HG02840 (cell line): Measurements from ENCODE around the gene LAIR1.
"Not testable (repeated sequence)": the region's sequence is repeated elsewhere in the genome, so short reads cannot be mapped to it uniquely, and the experiment has no call there.

Experiments used
- ATAC-seq: cut with Tn5 transposase; IDR thresholded peaks from one replicate; pipeline ENCODE4 v1.9.1; 2021; ENCODE audit warnings: mild to moderate bottlenecking, moderate library complexity, moderate number of reproducible peaks; ENCODE audit not compliant: unreplicated experiment, low FRiP score

The LAIR1 gene

DNA sequence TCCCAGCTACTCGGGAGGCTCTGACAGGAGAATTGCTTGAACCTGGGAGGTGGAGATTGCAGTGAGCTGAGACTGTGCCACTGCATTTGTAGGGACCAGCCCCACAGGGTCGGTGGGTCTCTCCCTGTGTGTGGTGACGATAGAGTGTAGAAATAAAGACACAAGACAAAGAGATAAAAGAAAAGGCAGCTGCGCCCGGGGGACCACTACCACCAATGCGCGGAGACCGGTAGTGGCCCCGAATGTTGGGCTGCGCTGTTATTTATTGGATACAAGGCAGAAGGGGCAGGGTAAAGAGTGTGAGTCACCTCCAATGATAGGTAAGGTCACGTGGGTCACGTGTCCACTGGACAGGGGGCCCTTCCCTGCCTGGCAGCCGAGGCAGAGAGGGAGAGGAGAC is 42.4 kb downstream of the LAIR1 start:
- not testable (repeated sequence) for ATAC-seq

DNA sequence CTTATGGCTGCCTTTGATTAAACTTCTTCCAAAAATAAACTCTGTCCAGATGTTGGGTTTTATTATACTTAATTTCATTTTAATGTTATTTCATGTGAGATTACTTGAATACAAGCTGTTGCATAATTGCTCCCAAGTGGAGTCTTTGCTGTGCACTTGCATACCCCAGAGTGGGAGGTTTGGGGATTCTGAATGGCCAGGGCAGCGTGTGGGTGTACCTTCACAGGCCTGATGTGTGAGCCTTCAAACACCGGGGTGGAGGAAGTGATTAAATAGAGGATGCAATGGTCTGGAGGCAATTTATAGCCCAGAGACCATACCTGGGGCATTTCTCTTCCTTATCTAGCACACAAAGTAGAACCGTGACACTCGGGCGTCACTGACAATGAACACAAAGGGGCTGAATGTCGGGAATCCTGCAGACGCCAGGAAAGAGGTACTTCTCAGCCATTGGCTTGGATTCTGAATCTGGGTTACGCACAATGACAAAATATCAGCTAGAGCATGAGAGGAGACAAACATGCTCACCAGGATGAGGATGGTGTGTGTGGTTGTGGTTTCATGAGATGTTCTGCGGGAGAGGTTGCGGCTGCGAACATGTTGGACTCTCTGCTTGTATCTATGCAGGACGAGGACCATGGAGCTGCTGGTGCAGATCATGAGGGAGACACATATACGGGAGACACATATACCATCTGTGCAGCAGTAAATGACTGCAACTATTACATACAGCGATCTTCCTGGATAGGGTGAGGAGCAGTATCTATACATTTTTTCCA is 44.6 kb downstream of the LAIR1 start:
- no peak for ATAC-seq

DNA sequence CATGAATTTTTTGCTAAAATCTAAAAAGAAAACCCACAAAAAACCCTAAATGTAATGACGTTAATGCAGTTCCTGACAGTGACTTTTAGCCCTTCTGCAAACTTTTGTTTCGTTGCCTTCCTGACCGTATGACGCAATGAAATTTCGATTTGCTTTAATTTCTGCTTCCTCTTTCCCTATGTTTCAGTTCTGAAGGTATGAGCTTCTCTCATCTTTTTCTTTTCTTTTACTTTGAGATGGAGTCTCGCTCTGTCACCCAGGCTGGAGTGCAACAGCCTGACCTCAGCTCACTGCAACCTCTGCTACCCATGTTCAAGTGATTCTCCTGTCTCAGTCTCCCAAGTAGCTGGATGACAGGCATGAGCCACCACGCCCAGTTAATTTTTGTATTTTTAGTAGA is 45.7 kb downstream of the LAIR1 start:
- ATAC-seq = no peak

DNA sequence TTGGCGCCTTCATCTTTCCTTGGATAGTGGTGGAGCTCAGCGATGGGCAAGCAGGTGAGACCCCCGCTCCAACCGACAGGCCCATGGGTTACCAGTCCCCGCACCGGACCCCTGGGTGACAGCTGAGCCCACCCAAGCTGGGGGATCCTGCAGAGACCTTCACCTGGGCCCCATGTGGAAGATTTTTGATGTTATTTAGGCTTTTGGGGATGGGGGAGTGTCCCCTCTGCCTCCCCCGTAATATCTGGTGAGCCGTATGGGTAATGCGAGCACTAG is 46.8 kb downstream of the LAIR1 start:
- no peak for ATAC-seq

DNA sequence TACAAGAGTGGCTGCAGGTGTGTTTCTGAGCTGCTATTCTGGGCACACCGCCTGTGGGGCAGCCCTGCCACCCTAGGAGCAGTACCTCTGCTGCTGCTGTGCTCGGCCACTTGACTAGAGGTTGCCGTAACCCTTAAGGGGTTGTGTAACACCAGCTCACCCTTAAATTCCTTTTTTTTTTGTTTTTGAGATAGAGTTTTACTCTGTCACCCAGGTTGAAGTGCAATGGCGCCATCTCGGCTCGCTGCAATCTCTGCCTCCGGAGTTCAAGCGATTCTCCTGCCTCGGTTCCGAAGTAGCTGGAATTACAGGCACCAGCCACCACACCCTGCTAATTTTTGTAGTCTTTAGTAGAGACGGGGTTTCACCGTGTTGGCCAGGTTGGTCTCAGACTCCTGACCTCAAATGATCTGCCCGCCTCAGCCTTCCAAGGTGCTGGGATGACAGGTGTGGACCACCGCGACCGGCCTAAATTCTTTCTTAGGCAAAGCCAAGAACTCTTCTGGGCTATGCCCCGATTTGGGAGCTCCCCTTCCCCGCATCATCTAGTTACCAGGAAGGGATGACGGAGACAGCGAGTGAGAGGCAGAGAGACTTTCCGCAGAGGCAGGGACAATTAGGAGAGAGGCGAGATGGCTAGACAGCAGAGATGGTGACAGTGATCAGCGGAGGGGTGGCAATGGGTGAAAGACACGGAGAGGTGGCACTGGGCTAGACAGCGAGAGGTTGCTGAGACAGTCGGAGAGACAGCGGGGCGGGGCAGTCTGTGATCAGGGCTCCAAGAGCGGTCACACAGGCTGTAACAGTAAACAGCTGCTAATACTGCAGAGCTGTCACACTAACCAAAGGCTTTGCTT is 47.4 kb downstream of the LAIR1 start:
- ATAC-seq = no peak

DNA sequence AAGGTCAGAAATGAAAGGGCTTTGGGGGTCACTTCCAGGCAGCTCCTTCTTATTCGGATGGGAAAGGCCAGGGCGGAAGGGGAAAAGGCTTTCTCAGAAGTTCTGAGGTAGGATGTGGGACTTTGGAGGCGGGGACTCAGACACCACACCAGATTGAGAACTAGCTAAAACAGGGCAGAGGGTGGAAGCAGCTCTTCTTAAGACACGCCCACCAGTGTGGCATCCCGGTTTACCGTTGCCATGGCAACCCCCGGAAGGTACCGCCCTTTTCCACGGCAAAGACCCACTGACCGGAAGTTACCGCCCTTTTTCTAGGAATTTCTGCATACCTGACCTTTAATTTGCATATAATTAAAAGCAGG is 48.0 kb downstream of the LAIR1 start:
- no peak for ATAC-seq

DNA sequence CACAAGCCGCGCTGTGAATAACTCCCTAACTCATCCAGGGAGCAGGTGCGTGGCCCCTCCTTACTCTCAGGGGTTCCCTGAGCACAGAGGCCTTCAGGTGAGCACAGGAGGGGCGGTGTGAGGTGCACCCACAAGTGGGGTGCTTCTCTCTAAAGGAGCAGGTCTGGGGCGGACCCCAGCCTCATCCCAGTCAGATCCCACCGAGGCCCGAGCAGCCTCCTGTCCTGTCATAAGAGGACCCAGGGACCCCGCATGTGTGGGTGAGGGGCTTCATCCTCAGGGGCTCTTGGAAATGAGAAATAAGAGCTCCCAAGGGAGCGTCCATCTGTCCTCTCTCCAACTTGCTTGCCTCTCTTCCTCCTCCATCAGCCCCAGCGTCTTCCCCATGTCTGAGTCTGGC is 48.8 kb downstream of the LAIR1 start:
- ATAC-seq = no peak

DNA sequence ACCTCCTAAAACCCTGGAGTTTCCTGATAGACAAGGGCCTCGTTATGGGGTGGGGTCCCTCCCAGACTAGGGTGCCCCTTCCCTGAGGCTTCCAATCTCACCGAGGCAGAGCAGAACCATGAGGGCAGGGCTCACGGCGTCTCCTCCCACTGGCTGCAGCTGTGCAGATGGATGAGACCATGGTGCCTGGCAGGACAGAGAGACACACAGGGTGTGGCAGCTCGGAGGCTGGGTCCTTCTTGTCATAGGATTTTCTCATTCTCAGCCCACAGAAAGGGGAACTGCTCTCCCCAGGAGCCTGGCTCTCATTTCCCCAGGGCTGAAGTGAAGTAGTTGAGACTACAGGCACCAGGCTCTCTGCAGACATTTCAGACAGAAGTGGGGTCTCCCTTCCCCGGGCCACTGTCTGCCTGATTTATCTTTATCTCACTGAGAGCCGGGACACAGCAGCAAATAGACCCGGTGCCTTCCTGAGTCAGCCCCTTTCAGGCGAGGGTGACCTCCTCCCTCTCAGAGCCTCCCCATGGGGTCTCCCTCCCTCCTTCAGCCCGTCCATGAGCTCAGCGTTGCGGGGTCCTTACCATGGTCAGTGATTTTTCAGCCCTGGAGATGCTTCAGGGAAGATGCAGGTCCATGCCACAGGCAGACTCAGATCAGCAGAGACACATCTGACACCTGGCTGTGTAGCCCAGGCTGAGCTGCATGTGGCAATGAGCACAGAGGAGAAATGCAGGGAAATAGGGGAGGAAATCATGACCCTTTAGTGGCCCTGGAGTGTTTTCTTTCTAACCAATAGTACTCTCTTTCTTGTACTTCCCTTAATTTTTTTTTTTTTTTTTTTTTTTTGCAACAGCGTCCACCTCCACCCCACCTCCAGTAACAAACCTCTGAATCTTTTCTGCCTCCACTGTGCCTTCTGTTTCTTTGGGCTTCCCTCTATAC is 52.0 kb downstream of the LAIR1 start, which contains the start of gene LILRA5:
TSS of gene LILRA5 (minus strand) at position 731 of the 942 bp plus-strand sequence. CDS start at position 584, 147 bp downstream.
- no peak for ATAC-seq

DNA sequence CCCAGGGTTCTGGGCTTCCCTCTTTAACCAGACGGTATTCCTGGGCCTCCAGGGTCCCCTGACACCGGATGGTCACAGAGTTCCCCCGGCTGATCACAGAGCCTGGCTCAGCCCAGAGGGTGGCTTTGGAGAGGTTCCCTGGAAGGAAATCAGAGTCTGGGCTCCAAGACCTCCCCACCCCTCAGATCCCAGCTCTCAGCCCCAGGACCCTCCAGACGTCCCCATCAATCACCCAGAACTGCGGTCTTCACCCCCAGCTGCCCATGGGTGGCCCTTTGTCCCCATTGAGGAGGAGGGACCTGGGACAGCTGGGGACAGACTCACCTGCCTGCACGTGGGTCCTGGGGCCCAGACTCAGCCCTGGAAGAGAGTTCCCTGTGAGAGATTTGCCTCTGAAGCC is 52.7 kb downstream of the LAIR1 start:
- ATAC-seq = no peak

DNA sequence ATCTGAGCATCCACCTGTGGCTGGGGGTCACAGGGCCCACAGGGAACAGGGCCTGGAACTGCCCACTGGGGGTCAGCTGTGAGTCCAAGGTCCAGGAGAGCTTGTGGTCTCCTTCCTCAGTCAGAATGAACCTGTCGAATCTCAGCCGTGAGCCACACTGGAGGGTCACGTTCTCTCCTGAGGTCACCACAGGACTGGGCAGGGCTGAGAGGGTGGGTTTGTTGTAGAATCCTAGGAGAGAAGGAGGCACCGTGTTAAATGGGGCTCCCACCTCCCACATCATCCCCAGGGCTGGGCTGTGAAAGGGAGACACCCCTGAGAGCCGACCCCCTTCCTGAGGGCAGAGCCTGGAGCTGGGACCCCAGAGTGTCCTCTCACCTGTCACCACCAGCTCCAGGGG is 53.2 kb downstream of the LAIR1 start:
- ATAC-seq = no peak

DNA sequence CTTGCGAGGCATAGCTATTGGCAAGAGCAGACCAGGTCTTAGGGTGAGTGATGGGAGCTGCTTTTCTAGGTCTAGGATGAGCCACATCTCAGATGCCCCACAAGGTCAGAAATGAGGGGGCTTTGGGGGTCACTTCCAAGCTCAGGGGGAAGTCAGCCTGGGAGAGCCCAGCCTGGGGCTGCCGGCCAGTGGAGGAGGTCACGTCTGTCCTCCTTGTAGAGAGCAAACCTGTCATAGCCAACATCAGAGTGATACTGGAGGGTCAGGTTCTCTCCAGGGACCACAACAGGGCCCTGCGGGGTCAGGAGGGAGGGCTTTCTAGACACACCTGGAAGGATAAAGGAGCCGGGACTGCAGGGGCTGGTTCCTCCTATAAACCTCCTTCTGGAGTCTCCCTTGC is 54.2 kb downstream of the LAIR1 start:
- no peak for ATAC-seq

DNA sequence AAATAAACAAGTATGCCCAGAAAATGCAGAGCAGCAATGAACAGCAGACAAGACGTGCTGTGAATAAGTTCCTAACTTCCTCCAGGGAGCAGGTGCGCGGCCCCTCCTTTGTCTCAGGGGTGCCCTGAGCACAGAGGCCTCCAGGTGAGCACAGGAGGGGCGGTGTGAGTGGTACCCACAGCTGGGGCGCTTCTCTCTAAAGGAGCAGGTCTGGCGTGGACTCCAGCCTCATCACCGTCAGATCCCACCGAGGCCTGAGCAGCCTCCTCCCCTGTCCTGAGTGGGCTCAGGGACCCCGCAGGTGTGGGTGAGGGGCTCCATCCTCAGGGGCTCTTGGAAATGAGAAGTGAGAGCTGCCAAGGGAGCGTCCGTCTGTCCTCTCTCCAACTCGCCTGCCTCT is 54.9 kb downstream of the LAIR1 start:
- no peak for ATAC-seq

DNA sequence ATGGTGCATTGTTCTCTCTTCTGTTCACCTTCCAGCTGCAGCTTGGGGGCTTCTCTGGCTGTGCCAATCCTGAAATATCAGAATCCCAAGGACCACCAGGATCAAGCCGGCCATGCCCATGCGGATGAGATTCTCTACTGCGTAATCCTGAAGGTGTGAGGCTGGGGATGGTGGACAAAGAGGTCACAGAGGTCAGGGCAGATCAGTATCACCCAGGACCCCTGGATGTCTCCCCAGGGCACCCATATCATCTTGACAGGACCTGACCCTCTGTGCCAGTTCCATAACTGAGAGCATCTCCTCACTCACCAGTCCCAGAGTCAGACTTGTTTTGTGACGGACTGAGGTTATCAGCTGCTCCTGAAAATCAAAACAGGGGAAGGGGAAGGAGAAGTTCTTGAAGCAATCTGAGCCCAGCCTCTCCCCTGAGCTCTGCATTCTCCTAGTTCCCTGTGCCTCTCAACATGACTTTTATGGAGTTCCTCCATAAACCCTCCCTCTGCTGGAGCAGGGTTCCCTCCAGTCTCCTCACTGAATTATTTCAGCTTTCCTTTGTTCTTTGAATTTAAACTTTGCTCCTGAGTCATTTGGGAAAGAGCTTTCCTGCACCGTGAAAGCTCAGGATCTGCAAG is 57.2 kb downstream of the LAIR1 start:
- no peak for ATAC-seq

DNA sequence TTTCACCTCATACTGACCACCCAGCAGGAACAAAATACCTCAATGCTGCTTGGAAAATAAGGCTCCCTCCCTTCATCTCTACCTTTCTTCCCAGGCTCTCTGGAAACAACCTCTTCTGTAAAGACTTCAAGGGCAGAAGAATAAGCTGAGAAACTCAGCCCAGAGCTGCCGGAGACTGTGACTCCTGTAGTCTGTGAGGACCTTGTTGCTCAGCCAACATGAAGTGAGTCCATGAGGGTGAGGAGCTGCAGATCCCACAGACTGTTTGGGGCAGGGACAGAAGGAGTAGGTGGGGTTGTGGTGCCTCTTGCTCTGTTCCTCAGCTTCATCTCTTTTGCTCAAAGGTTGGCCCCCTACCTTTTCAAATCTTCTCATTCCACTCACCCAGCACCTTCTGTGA is 59.6 kb downstream of the LAIR1 start:
- no peak for ATAC-seq

DNA sequence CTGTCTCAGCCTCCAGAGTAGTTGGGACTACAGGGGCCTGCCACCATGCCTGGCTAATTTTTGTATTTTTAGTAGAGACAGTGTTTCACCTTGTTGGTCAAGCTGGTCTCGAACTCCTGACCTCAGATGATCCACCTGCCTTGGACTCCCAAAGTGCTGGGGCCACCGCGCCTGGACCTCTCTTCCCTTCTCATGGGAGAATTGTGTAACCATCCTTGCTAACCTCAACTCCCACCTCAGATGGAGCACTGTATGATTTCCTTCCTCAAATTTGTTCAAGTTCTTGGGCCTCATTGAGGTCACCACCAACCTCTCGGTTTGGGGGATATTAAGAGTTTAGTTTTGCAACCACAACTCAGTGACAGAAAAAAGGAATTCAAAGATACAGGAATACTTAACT is 62.5 kb downstream of the LAIR1 start:
- ATAC-seq = no peak
